GM23338 (cell line): ENCODE measurements around the gene ARMC5. TPM values are rescaled to one million over a fixed set of nuclear protein-coding genes. Genes with fewer than 3 reads are reported as not detected.

Experiments used
- ATAC-seq: fragments of 200-7000 bp; cut with Tn5 transposase; 3 replicates; pipeline ENCODE4 v1.9.1; 2020
- DNase-seq: peaks from one replicate; pipeline ENCODE4 v3.0.0-alpha.2; 2015; ENCODE audit warnings: low spot score
- H2AFZ ChIP-seq: fragments of 200-600 bp; sonication (generic); 2 replicates; pipeline ENCODE4 v1.8.0; 2016; ENCODE audit warnings: antibody characterized with exemption, mild to moderate bottlenecking, moderate library complexity
- H3F3A ChIP-seq: fragments of 200-600 bp; sonication (generic); replicated peaks from 2 replicates; pipeline ENCODE4 v1.8.0; 2017; ENCODE audit warnings: antibody characterized with exemption, mixed run types, low read depth
- H3K27ac ChIP-seq: fragments of 200-600 bp; sonication (generic); 2 replicates; pipeline ENCODE4 v1.6.1; 2016; ENCODE audit warnings: low read depth
- H3K27me3 ChIP-seq: fragments of 200-600 bp; sonication (generic); 2 replicates; pipeline ENCODE4 v1.8.0; 2016; ENCODE audit warnings: mild to moderate bottlenecking, mixed run types, moderate library complexity; ENCODE audit not compliant: insufficient read depth
- H3K36me3 ChIP-seq: fragments of 200-600 bp; sonication (generic); 2 replicates; pipeline ENCODE4 v1.8.0; 2016; ENCODE audit warnings: mild to moderate bottlenecking; ENCODE audit not compliant: insufficient read depth
- H3K4me1 ChIP-seq: fragments of 200-600 bp; sonication (generic); 2 replicates; pipeline ENCODE4 v1.8.0; 2016; ENCODE audit warnings: mild to moderate bottlenecking, moderate library complexity; ENCODE audit not compliant: insufficient read depth
- H3K4me2 ChIP-seq: fragments of 200-600 bp; sonication (generic); 2 replicates; pipeline ENCODE4 v1.7.1; 2017; ENCODE audit warnings: mixed run types
- H3K4me3 ChIP-seq: fragments of 200-600 bp; sonication (generic); 2 replicates; pipeline ENCODE4 v1.6.1; 2016; ENCODE audit warnings: mixed run types
- H3K79me2 ChIP-seq: fragments of 200-600 bp; sonication (generic); replicated peaks from 2 replicates; pipeline ENCODE4 v1.8.0; 2017; ENCODE audit warnings: mild to moderate bottlenecking; ENCODE audit not compliant: insufficient read depth
- H3K9me2 ChIP-seq: fragments of 200-600 bp; sonication (generic); 2 replicates; pipeline ENCODE4 v1.8.0; 2017; ENCODE audit not compliant: insufficient read depth
- H4K20me1 ChIP-seq: fragments of 200-600 bp; sonication (generic); replicated peaks from 2 replicates; pipeline ENCODE4 v1.8.0; 2017; ENCODE audit warnings: mild to moderate bottlenecking; ENCODE audit not compliant: insufficient read depth
- H3K27ac Mint-ChIP-seq: 2 replicates; pipeline ENCODE4 v1.8.0; 2020; ENCODE audit warnings: inconsistent platforms, mild to moderate bottlenecking, moderate library complexity, mixed read lengths
- H3K27me3 Mint-ChIP-seq: 3 replicates; pipeline ENCODE4 v1.8.0; 2022; ENCODE audit warnings: low read depth, mild to moderate bottlenecking, moderate library complexity, mixed read lengths, inconsistent platforms; ENCODE audit not compliant: insufficient read depth, poor library complexity
- H3K36me3 Mint-ChIP-seq: 3 replicates; pipeline ENCODE4 v1.8.0; 2021; ENCODE audit warnings: low read depth, mild to moderate bottlenecking, inconsistent platforms, moderate library complexity, mixed read lengths
- H3K4me1 Mint-ChIP-seq: 3 replicates; pipeline ENCODE4 v1.8.0; 2020; ENCODE audit warnings: mild to moderate bottlenecking, inconsistent platforms, mixed read lengths
- H3K4me3 Mint-ChIP-seq: 3 replicates; pipeline ENCODE4 v1.8.0; 2021; ENCODE audit warnings: moderate library complexity, mild to moderate bottlenecking, inconsistent platforms, mixed read lengths
- H3K9me3 Mint-ChIP-seq: 3 replicates; pipeline ENCODE4 v1.8.0; 2020; ENCODE audit warnings: moderate library complexity, mild to moderate bottlenecking, inconsistent platforms, mixed read lengths
- CREB1 ChIP-seq: fragments of 250-450 bp; sonication (Bioruptor Pico); IDR thresholded peaks from 2 replicates; pipeline ENCODE4 v1.5.0; 2020; ENCODE audit warnings: low read depth, mild to moderate bottlenecking, moderate library complexity
- EZH2 ChIP-seq: fragments of 200-600 bp; sonication (generic); IDR thresholded peaks from one replicate; pipeline ENCODE4 v1.8.0; 2017; ENCODE audit warnings: antibody characterized with exemption, mild to moderate bottlenecking, low read depth; ENCODE audit not compliant: unreplicated experiment
- EZH2phosphoT487 ChIP-seq: fragments of 200-600 bp; sonication (generic); IDR thresholded peaks from one replicate; pipeline ENCODE4 v1.8.1; 2018; ENCODE audit warnings: antibody characterized with exemption; ENCODE audit not compliant: unreplicated experiment
- NANOG ChIP-seq: IDR thresholded peaks from 2 replicates; pipeline ENCODE4 v1.6.1; 2016; ENCODE audit warnings: antibody characterized with exemption, borderline replicate concordance
- REST ChIP-seq: IDR thresholded peaks from one replicate; pipeline ENCODE4 v1.6.1; 2018; ENCODE audit warnings: antibody characterized with exemption; ENCODE audit not compliant: unreplicated experiment
- STAT1 ChIP-seq: IDR thresholded peaks from one replicate; pipeline ENCODE4 v1.6.1; 2016; ENCODE audit warnings: antibody characterized with exemption; ENCODE audit not compliant: unreplicated experiment
- polyA plus RNA-seq: library from polyadenylated mRNA; unstranded; fragments of >200 nt; fragmentation: Nextera tagmentation; extraction: Ambion mirVana; gene quantifications from 2 replicates; pipeline ENCODE4 v1.2.1, GENCODE V29; 2016
- total RNA-seq: library from RNA; depleted of rRNA; stranded (reverse); fragments of >200 nt; shearing (Covaris generic); gene quantifications from 2 replicates; pipeline ENCODE4 v1.2.3, GENCODE V29; 2014
- TF ChIP-seq, protein P1 (sequence below), 2 experiments: fragments of 200-600 bp in 1 of 2; sonication (generic) in 1 of 2; conservative IDR thresholded peaks; 2 replicates each; pipeline versions ENCODE4 v1.5.1 to v1.6.1; 2016 to 2017; ENCODE audit warnings: antibody characterized with exemption in 2 of 2, low read depth in 2 of 2, mild to moderate bottlenecking in 2 of 2, moderate library complexity in 1 of 2

ARMC5 gene
- total and polyA plus RNA-seq, 2 experiments from 2014 or later, result 5.9 to 11.3 TPM

- no peak for TF ChIP-seq NANOG
- no peak for TF ChIP-seq CREB1 (CRISPR knock-in tag)
- TF ChIP-seq STAT1, result no peak
- no peak for TF ChIP-seq EZH2
- TF ChIP-seq, protein P1, sequence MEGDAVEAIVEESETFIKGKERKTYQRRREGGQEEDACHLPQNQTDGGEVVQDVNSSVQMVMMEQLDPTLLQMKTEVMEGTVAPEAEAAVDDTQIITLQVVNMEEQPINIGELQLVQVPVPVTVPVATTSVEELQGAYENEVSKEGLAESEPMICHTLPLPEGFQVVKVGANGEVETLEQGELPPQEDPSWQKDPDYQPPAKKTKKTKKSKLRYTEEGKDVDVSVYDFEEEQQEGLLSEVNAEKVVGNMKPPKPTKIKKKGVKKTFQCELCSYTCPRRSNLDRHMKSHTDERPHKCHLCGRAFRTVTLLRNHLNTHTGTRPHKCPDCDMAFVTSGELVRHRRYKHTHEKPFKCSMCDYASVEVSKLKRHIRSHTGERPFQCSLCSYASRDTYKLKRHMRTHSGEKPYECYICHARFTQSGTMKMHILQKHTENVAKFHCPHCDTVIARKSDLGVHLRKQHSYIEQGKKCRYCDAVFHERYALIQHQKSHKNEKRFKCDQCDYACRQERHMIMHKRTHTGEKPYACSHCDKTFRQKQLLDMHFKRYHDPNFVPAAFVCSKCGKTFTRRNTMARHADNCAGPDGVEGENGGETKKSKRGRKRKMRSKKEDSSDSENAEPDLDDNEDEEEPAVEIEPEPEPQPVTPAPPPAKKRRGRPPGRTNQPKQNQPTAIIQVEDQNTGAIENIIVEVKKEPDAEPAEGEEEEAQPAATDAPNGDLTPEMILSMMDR (conservative IDR thresholded peaks at IDR 0.05; ENCODE audit: low read depth in 2 of 2), result no peak
- no peak for TF ChIP-seq EZH2phosphoT487
Observed at GRCh38 chr16:31413943-31414342, 45.4 kb upstream of the ARMC5 start (continued).

DNA sequence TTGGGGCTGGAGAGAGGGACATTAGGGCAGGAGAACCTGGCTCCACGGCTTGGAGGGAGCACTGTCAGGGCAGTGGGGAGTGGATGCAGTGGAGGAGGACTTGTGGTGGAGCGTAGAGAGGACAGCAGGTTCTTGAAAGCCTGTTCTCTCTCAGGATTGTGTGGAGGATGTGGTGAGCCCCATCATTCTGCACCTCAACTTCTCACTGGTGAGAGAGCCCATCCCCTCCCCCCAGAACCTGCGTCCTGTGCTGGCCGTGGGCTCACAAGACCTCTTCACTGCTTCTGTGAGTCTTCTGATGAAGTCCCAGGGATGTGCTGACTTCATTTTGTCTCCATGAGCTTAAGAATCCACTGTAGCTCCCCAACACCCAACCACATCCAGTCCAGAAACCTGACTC is 44.6 kb upstream of the ARMC5 start:
- no peak for DNase-seq
- no peaks in the 10 kb centered on the region for H3K27me3 ChIP-seq
- H3K27ac ChIP-seq, result no peak overlapping the region
- no peaks in the 10 kb centered on the region for H3F3A ChIP-seq
- H3K4me3 ChIP-seq, result no peak overlapping the region
- no peaks in the 10 kb centered on the region; the same call in 2 of the 3 replicates for H3K36me3 Mint-ChIP-seq
- H2AFZ ChIP-seq, result no peak overlapping the region
- no peak for ATAC-seq
- H3K27ac Mint-ChIP-seq, result no peak overlapping the region
- no peak for TF ChIP-seq NANOG
- TF ChIP-seq EZH2, result no peak
- no peak for TF ChIP-seq REST
- TF ChIP-seq, protein P1 (conservative IDR thresholded peaks at IDR 0.05; ENCODE audit: low read depth in 2 of 2), result no peak
- no peak for TF ChIP-seq EZH2phosphoT487
- no peaks in the 10 kb centered on the region for H3K36me3 ChIP-seq
- no peaks in the 10 kb centered on the region for H3K4me1 ChIP-seq
- H3K4me3 Mint-ChIP-seq, result no peak overlapping the region
- H3K79me2 ChIP-seq, result no peaks in the 10 kb centered on the region
- H3K27me3 Mint-ChIP-seq, result peaks cover 8% of the 10 kb centered on the region
- H3K4me2 ChIP-seq, result no peak overlapping the region
- no peaks in the 10 kb centered on the region for H3K4me1 Mint-ChIP-seq
- H3K9me3 Mint-ChIP-seq, result peaks cover 2% of the 10 kb centered on the region; the same call in 2 of the 3 replicates
- no peaks in the 10 kb centered on the region for H4K20me1 ChIP-seq
- H3K9me2 ChIP-seq, result no peaks in the 10 kb centered on the region
